Transverse colon (tissue), 4 donors: ENCODE measurements around the gene LRP2.

Experiments used
- CTCF ChIP-seq, 5 experiments: fragments of 200-600 bp in 3 of 5; fragments of 450-650 bp in 2 of 5; sonication (generic) in 3 of 5; IDR thresholded peaks; 1 replicate in 2 of 5; 2 replicates in 3 of 5; pipeline ENCODE4 v1.5.1; 2016 to 2017; ENCODE audit warnings: antibody characterized with exemption in 5 of 5, inconsistent platforms in 3 of 5, mild to moderate bottlenecking in 2 of 5, moderate library complexity in 1 of 5
- EP300 ChIP-seq: sonication (generic); formaldehyde crosslinking; IDR thresholded peaks from one replicate; pipeline ENCODE4 v1.6.1; 2017; ENCODE audit warnings: antibody characterized with exemption, low read depth
- POLR2A ChIP-seq: fragments of 450-650 bp; IDR thresholded peaks from one replicate; pipeline ENCODE4 v1.6.1; 2016; ENCODE audit warnings: antibody characterized with exemption, mild to moderate bottlenecking, moderate library complexity
- POLR2AphosphoS5 ChIP-seq, 3 donors: sonication (generic); formaldehyde crosslinking; IDR thresholded peaks; one replicate each; pipeline ENCODE4 v1.6.1; 2016; ENCODE audit warnings: antibody characterized with exemption in 3 of 3

GRCh38 chr2:169361706-169362117, 622 bp downstream of the LRP2 start:
- no peak for TF ChIP-seq CTCF (IDR thresholded peaks at IDR 0.05)
- no peak for TF ChIP-seq POLR2A
- TF ChIP-seq POLR2AphosphoS5 (IDR thresholded peaks at IDR 0.05) = no peak
- TF ChIP-seq EP300 = no peak
